Kidney epithelial cell (primary cell): Measurements from ENCODE around the gene GALNT9. TPM values are rescaled to one million over a fixed set of nuclear protein-coding genes. Genes with fewer than 3 reads are reported as not detected.

Source experiments
- DNase-seq: peaks from one replicate; pipeline ENCODE4 v3.0.0-alpha.2; 2010; ENCODE audit warnings: low read depth
- H3K27me3 ChIP-seq: 2 replicates; pipeline ENCODE4 v1.6.0; 2011; ENCODE audit warnings: low read length; ENCODE audit not compliant: control insufficient read depth, insufficient read depth
- H3K36me3 ChIP-seq: 2 replicates; pipeline ENCODE4 v1.5.1; 2011; ENCODE audit warnings: low read length; ENCODE audit not compliant: control insufficient read depth, insufficient read depth
- H3K4me3 ChIP-seq: 2 replicates; pipeline ENCODE4 v1.5.1; 2011; ENCODE audit warnings: low read depth, mild to moderate bottlenecking, control low read depth, low read length
- CTCF ChIP-seq: IDR thresholded peaks from 2 replicates; pipeline ENCODE4 v1.5.1; 2011; ENCODE audit warnings: mild to moderate bottlenecking, moderate library complexity, low read length, control low read depth, inconsistent platforms; ENCODE audit not compliant: insufficient read depth, poor library complexity, severe bottlenecking
- total RNA-seq: library from RNA; depleted of rRNA; stranded (reverse); fragments of >200 nt; gene quantifications from 2 replicates; pipeline ENCODE4 v1.2.3, GENCODE V29; 2015

Gene GALNT9
- total RNA-seq, 1 donor from 2014 or later = 1.5 TPM

- H3K27me3 ChIP-seq = peaks cover 9% of the 10 kb centered on the region
- DNase-seq = no peak
- no peaks in the 10 kb centered on the region for H3K36me3 ChIP-seq
- TF ChIP-seq CTCF = no peak
- H3K4me3 ChIP-seq = no peak overlapping the region
These were observed 115.3 kb downstream of the GALNT9 start for GRCh38 chr12:132214161-132214476.

- Histone ChIP-seq H3K4me3 (no peak overlapping the region), H3K36me3 (no peaks in the 10 kb centered on the region), H3K27me3 (peaks cover 4% of the 10 kb centered on the region)
- TF ChIP-seq CTCF = no peak
- DNase-seq = no peak
These were observed 115.8 kb downstream of the GALNT9 start for GRCh38 chr12:132213359-132214160.

GRCh38 chr12:132211816-132212215 lies 117.6 kb downstream of the GALNT9 start:
- peaks cover 19% of the 10 kb centered on the region for H3K27me3 ChIP-seq
- DNase-seq = no peak
- H3K4me3 ChIP-seq = no peak overlapping the region
- H3K36me3 ChIP-seq = no peaks in the 10 kb centered on the region
- TF ChIP-seq CTCF = no peak

- H3K36me3 ChIP-seq = no peaks in the 10 kb centered on the region
- H3K4me3 ChIP-seq = no peak overlapping the region
- H3K27me3 ChIP-seq = peaks cover 24% of the 10 kb centered on the region
- TF ChIP-seq CTCF = no peak
- no peak for DNase-seq
These were observed 118.1 kb downstream of the GALNT9 start for GRCh38 chr12:132211326-132211725.

GRCh38 chr12:132210223-132211055 lies 119.0 kb downstream of the GALNT9 start:
- Histone ChIP-seq H3K36me3 (no peaks in the 10 kb centered on the region), H3K27me3 (peaks cover 32% of the 10 kb centered on the region), H3K4me3 (no peak overlapping the region)
- DNase-seq = no peak
- no peak for TF ChIP-seq CTCF
